ENCODE data around the gene CARD8.

- no peak for TF ChIP-seq FOXA1 (IDR thresholded peaks at IDR 0.05)
- no peak for TF ChIP-seq FOXK2 (IDR thresholded peaks at IDR 0.05)
- TF ChIP-seq BHLHE40 (IDR thresholded peaks at IDR 0.05; ENCODE audit: borderline replicate concordance) = no peak
- TF ChIP-seq ELF4 (IDR thresholded peaks at IDR 0.05) = no peak
- no peak for TF ChIP-seq SUZ12 (IDR thresholded peaks at IDR 0.05)
- TF ChIP-seq LEF1 (IDR thresholded peaks at IDR 0.05; ENCODE audit: borderline replicate concordance) = no peak
- no peak for TF ChIP-seq FOXM1 (IDR thresholded peaks at IDR 0.05; ENCODE audit: borderline replicate concordance)
- TF ChIP-seq ZNF384 (IDR thresholded peaks at IDR 0.05) = no peak
- no peak for TF ChIP-seq HDGF (IDR thresholded peaks at IDR 0.05; ENCODE audit: borderline replicate concordance)
- TF ChIP-seq TARDBP (IDR thresholded peaks at IDR 0.05) = no peak
- no peak for TF ChIP-seq SP1 (IDR thresholded peaks at IDR 0.05)
Measured at GRCh38 chr19:48186015-48186414, 69.7 kb downstream of the CARD8 start.

Data from HEK293T (cell line).